Neural cell (in vitro differentiated cells): ENCODE results near the gene FKBP1A. TPM values are rescaled to one million over a fixed set of nuclear protein-coding genes. Genes with fewer than 3 reads are reported as not detected.

Source experiments
- H2AFZ ChIP-seq: fragments of 200-600, 300-800 bp; sonication (generic), shearing (Covaris generic); 2 replicates; pipeline ENCODE4 v1.6.0; 2014; ENCODE audit warnings: low read depth, mild to moderate bottlenecking, antibody characterized with exemption, low read length, moderate library complexity
- H3F3A ChIP-seq: fragments of 200-600 bp; shearing (Covaris generic); 2 replicates; pipeline ENCODE4 v1.6.1; 2016; ENCODE audit warnings: mild to moderate bottlenecking, moderate library complexity, mixed read lengths, antibody characterized with exemption, low read length; ENCODE audit not compliant: insufficient read depth, poor library complexity, severe bottlenecking
- H3K27ac ChIP-seq: fragments of 200-600, 300-800 bp; sonication (generic), shearing (Covaris generic); 2 replicates; pipeline ENCODE4 v1.5.1; 2014; ENCODE audit warnings: mild to moderate bottlenecking, low read length, moderate library complexity
- H3K27me3 ChIP-seq: fragments of 300-800, 200-600 bp; sonication (generic), shearing (Covaris generic); 2 replicates; pipeline ENCODE4 v1.6.0; 2014; ENCODE audit warnings: mild to moderate bottlenecking, low read depth, low read length, moderate library complexity; ENCODE audit not compliant: insufficient read depth
- H3K36me3 ChIP-seq: fragments of 300-800, 200-600 bp; sonication (generic), shearing (Covaris generic); 2 replicates; pipeline ENCODE4 v1.5.1; 2014; ENCODE audit warnings: mild to moderate bottlenecking, antibody characterized with exemption, low read length, moderate library complexity; ENCODE audit not compliant: insufficient read depth
- H3K4me2 ChIP-seq: fragments of 300-800, 200-600 bp; sonication (generic), shearing (Covaris generic); 2 replicates; pipeline ENCODE4 v1.6.0; 2014; ENCODE audit warnings: mild to moderate bottlenecking, low read length
- H3K4me3 ChIP-seq: fragments of 300-800, 200-600 bp; sonication (generic), shearing (Covaris generic); 2 replicates; pipeline ENCODE4 v1.5.1; 2014; ENCODE audit warnings: mild to moderate bottlenecking, low read length, moderate library complexity
- H3K79me2 ChIP-seq: fragments of 200-600 bp; shearing (Covaris generic); replicated peaks from 2 replicates; pipeline ENCODE4 v1.6.0; 2014; ENCODE audit warnings: mild to moderate bottlenecking, low read length, moderate library complexity; ENCODE audit not compliant: insufficient read depth
- H3K9ac ChIP-seq: fragments of 300-800, 200-600 bp; sonication (generic), shearing (Covaris generic); 2 replicates; pipeline ENCODE4 v1.6.1; 2016; ENCODE audit warnings: mild to moderate bottlenecking, low read length, mixed read lengths
- H3K9me2 ChIP-seq: fragments of 200-600 bp; shearing (Covaris generic); 2 replicates; pipeline ENCODE4 v1.6.1; 2016; ENCODE audit warnings: mild to moderate bottlenecking, low read length, mixed read lengths; ENCODE audit not compliant: insufficient read depth
- H3K9me3 ChIP-seq: fragments of 200-600, 300-800 bp; sonication (generic), shearing (Covaris generic); 2 replicates; pipeline ENCODE4 v1.6.1; 2016; ENCODE audit warnings: mild to moderate bottlenecking, mixed run types, low read length, moderate library complexity, mixed read lengths
- H4K20me1 ChIP-seq: fragments of 200-600 bp; shearing (Covaris generic); 2 replicates; pipeline ENCODE4 v1.6.1; 2016; ENCODE audit warnings: mild to moderate bottlenecking, mixed run types; ENCODE audit not compliant: insufficient read depth
- CTCF ChIP-seq: fragments of 450-650 bp; IDR thresholded peaks from 2 replicates; pipeline ENCODE4 v1.5.1; 2014; ENCODE audit warnings: antibody characterized with exemption, mild to moderate bottlenecking, moderate library complexity; ENCODE audit not compliant: poor library complexity, severe bottlenecking
- EP300 ChIP-seq: fragments of 450-650 bp; conservative IDR thresholded peaks from 2 replicates; pipeline ENCODE4 v1.6.1; 2014; ENCODE audit warnings: antibody characterized with exemption, mild to moderate bottlenecking, moderate library complexity; ENCODE audit not compliant: poor library complexity, severe bottlenecking
- EZH2 ChIP-seq: fragments of 200-600, 300-800 bp; shearing (Covaris generic), sonication (generic); IDR thresholded peaks from 2 replicates; pipeline ENCODE4 v1.6.1; 2014; ENCODE audit warnings: antibody characterized with exemption, low read length, borderline replicate concordance, mild to moderate bottlenecking; ENCODE audit not compliant: insufficient read depth, poor library complexity, severe bottlenecking
- MXI1 ChIP-seq: fragments of 450-650 bp; conservative IDR thresholded peaks from 2 replicates; pipeline ENCODE4 v1.6.1; 2014; ENCODE audit warnings: antibody characterized with exemption, mild to moderate bottlenecking; ENCODE audit not compliant: poor library complexity, severe bottlenecking
- POLR2AphosphoS5 ChIP-seq: IDR thresholded peaks from 2 replicates; pipeline ENCODE4 v1.6.1; 2012
- RAD21 ChIP-seq: fragments of 450-650 bp; conservative IDR thresholded peaks from 2 replicates; pipeline ENCODE4 v1.6.1; 2014; ENCODE audit warnings: antibody characterized with exemption, mild to moderate bottlenecking, moderate library complexity
- REST ChIP-seq: IDR thresholded peaks from 2 replicates; pipeline ENCODE4 v1.6.1; 2012; ENCODE audit warnings: borderline replicate concordance
- SMC3 ChIP-seq: fragments of 450-650 bp; conservative IDR thresholded peaks from 2 replicates; pipeline ENCODE4 v1.6.1; 2014; ENCODE audit warnings: antibody characterized with exemption, mild to moderate bottlenecking, moderate library complexity; ENCODE audit not compliant: poor library complexity
- TAF1 ChIP-seq: IDR thresholded peaks from 2 replicates; pipeline ENCODE4 v1.6.1; 2012; ENCODE audit warnings: low read depth
- polyA plus RNA-seq: library from polyadenylated mRNA; depleted of rRNA; stranded (reverse); fragments of >200 nt; gene quantifications from 2 replicates; pipeline ENCODE4 v1.2.3, GENCODE V29; 2014

Gene FKBP1A
- polyA plus RNA-seq, 1 donor from 2014 or later = 150 TPM

- Histone ChIP-seq H3K9me3 (no peaks in the 10 kb centered on the region), H3K27ac (no peak overlapping the region), H3K79me2 (no peaks in the 10 kb centered on the region), H2AFZ (no peak overlapping the region), H3K4me2 (no peak overlapping the region), H3K9ac (no peak overlapping the region), H3K4me3 (no peak overlapping the region), H3F3A (no peaks in the 10 kb centered on the region), H3K27me3 (no peaks in the 10 kb centered on the region), H3K9me2 (no peaks in the 10 kb centered on the region), H4K20me1 (no peaks in the 10 kb centered on the region), H3K36me3 (peaks cover 4% of the 10 kb centered on the region)
- no peak for TF ChIP-seq MXI1
- no peak for TF ChIP-seq CTCF
- TF ChIP-seq EZH2 = no peak
- no peak for TF ChIP-seq RAD21
- TF ChIP-seq SMC3 = no peak
- no peak for TF ChIP-seq TAF1
These were observed 20.9 kb downstream of the FKBP1A start for GRCh38 chr20:1371830-1372539.

DNA sequence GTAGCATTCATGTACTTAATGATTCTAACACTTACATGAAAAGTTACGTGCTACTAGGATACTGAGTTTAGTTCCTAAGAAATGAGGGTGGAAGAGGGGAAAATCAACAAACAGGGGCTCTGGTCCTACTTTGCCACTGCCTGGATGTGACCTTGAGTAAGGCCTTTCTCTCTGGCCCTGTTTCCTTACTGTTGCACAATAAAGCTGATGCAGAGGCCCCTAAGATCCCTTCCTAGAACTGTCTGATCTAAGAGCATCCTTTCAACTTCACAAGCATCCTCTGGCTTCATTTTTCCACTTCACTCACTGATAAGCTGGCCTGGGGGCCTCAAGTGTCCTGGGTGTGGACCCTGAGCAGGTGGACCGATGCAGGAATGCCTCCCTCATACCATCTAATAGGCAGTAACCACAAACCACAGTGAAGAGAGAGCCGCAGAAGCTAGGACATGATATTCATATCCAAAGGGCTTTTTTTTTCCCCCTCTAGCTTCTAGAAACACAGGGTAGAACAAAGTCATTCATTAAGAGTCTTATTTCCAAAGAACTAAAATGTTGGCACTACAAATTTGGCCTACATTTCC, 21.6 kb downstream of the FKBP1A start:
- Histone ChIP-seq H3K36me3 (peaks cover 4% of the 10 kb centered on the region), H3K4me3 (no peak overlapping the region), H3K4me2 (no peak overlapping the region), H3K9me2 (no peaks in the 10 kb centered on the region), H3K27me3 (no peaks in the 10 kb centered on the region), H4K20me1 (no peaks in the 10 kb centered on the region), H3K79me2 (no peaks in the 10 kb centered on the region), H2AFZ (no peak overlapping the region), H3K9ac (no peak overlapping the region), H3K27ac (no peak overlapping the region), H3K9me3 (no peaks in the 10 kb centered on the region), H3F3A (no peaks in the 10 kb centered on the region)
- no peak for TF ChIP-seq RAD21
- TF ChIP-seq EZH2 = no peak
- TF ChIP-seq REST = no peak
- no peak for TF ChIP-seq MXI1
- no peak for TF ChIP-seq POLR2AphosphoS5
- no peak for TF ChIP-seq TAF1
- no peak for TF ChIP-seq EP300
- TF ChIP-seq CTCF = no peak
- TF ChIP-seq SMC3 = no peak
